ENCODE results near the gene KIAA1549. TPM values are rescaled to one million over a fixed set of nuclear protein-coding genes. Genes with fewer than 3 reads are reported as not detected.
"Not testable (repeated sequence)": the region's sequence is repeated elsewhere in the genome, so short reads cannot be mapped to it uniquely, and the experiment has no call there.

Gene KIAA1549
- total RNA-seq, 1 donor from 2014 or later, result 2.4 TPM

- DNase-seq (ENCODE audit: low spot score), result no peak
These were observed 36.0 kb downstream of the KIAA1549 start for GRCh38 chr7:138945154-138945553.

GRCh38 chr7:138944592-138944991 is 36.6 kb downstream of the KIAA1549 start:
- DNase-seq (ENCODE audit: low spot score), result no peak

- no peak for DNase-seq (ENCODE audit: low spot score)
These were observed 38.1 kb downstream of the KIAA1549 start for GRCh38 chr7:138943061-138943460.

- no peak for DNase-seq (ENCODE audit: low spot score)
These were observed 39.6 kb downstream of the KIAA1549 start for GRCh38 chr7:138941545-138941944.

- not testable (repeated sequence) for DNase-seq (ENCODE audit: low spot score)
These were observed 40.6 kb downstream of the KIAA1549 start for GRCh38 chr7:138940602-138941001.

- DNase-seq (ENCODE audit: low spot score), result no peak
These were observed 43.7 kb downstream of the KIAA1549 start for GRCh38 chr7:138937484-138937883.

- DNase-seq (ENCODE audit: low spot score), result no peak
These were observed 45.7 kb downstream of the KIAA1549 start for GRCh38 chr7:138935465-138936011.

GRCh38 chr7:138934861-138935260 is 46.3 kb downstream of the KIAA1549 start:
- no peak for DNase-seq (ENCODE audit: low spot score)

- DNase-seq (ENCODE audit: low spot score), result no peak
These were observed 46.8 kb downstream of the KIAA1549 start for GRCh38 chr7:138934367-138934766.

GRCh38 chr7:138932870-138933269 is 48.3 kb downstream of the KIAA1549 start:
- no peak for DNase-seq (ENCODE audit: low spot score)

- DNase-seq (ENCODE audit: low spot score), result no peak
These were observed 48.8 kb downstream of the KIAA1549 start for GRCh38 chr7:138932427-138932826.

GRCh38 chr7:138929969-138930368 is 51.2 kb downstream of the KIAA1549 start:
- DNase-seq (ENCODE audit: low spot score), result no peak

GRCh38 chr7:138926241-138926612 is 55.0 kb downstream of the KIAA1549 start:
- DNase-seq (ENCODE audit: low spot score), result no peak

- DNase-seq (ENCODE audit: low spot score), result no peak
These were observed 56.5 kb downstream of the KIAA1549 start for GRCh38 chr7:138924501-138925225.

- DNase-seq (ENCODE audit: low spot score), result no peak
These were observed 59.9 kb downstream of the KIAA1549 start for GRCh38 chr7:138921277-138921676.

- DNase-seq (ENCODE audit: low spot score), result no peak
These were observed 61.3 kb downstream of the KIAA1549 start for GRCh38 chr7:138919911-138920310.

- no peak for DNase-seq (ENCODE audit: low spot score)
These were observed 62.0 kb downstream of the KIAA1549 start for GRCh38 chr7:138919216-138919615.

GRCh38 chr7:138918756-138919155 is 62.4 kb downstream of the KIAA1549 start:
- no peak for DNase-seq (ENCODE audit: low spot score)

GRCh38 chr7:138918176-138918575 is 63.0 kb downstream of the KIAA1549 start:
- DNase-seq (ENCODE audit: low spot score), result no peak

- DNase-seq (ENCODE audit: low spot score), result no peak
These were observed 63.4 kb downstream of the KIAA1549 start for GRCh38 chr7:138917771-138918170.

- no peak for DNase-seq (ENCODE audit: low spot score)
These were observed 64.5 kb downstream of the KIAA1549 start for GRCh38 chr7:138916731-138917130.

GRCh38 chr7:138916275-138916674 is 64.9 kb downstream of the KIAA1549 start:
- no peak for DNase-seq (ENCODE audit: low spot score)

- no peak for DNase-seq (ENCODE audit: low spot score)
These were observed 67.4 kb downstream of the KIAA1549 start for GRCh38 chr7:138913783-138914182.
